ENCODE measurements around the gene LAPTM4A.

DNA sequence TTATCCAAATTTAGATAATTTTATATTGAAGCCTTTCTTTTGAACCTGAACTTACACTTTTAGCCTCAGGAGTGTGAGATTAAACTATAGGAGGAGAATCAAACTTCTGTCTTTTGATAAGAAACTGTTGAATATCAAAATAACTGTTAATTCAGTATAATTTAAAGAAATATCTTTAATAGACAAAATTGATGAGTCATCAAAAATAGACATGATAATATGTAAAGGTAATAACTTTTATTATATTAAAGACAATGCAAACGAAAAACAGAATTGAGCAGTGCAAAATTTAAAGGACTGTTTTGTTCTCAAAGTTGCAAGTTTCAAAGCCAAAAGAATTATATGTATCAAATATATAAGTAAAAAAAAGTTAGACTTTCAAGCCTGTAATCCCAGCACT, 59.5 kb downstream of the LAPTM4A start:
- no peak for TF ChIP-seq CTCF (IDR thresholded peaks at IDR 0.05)
- TF ChIP-seq EP300 (IDR thresholded peaks at IDR 0.05): no peak
